GM19468 (cell line): ENCODE data around the gene TRIM29.
"Not testable (repeated sequence)": the region's sequence is repeated elsewhere in the genome, so short reads cannot be mapped to it uniquely, and the experiment has no call there.

ENCODE experiments used
- ATAC-seq: cut with Tn5 transposase; IDR thresholded peaks from one replicate; pipeline ENCODE4 v1.9.1; 2021; ENCODE audit warnings: mild to moderate bottlenecking, moderate library complexity, moderate number of reproducible peaks; ENCODE audit not compliant: unreplicated experiment; ENCODE audit errors: extremely low read depth

Gene TRIM29

GRCh38 chr11:120137611-120138521, at the start of gene TRIM29:
TSS of gene TRIM29 (minus strand) at chr11:120138113. CDS start at chr11:120138031, 82 bp downstream.
- ATAC-seq, result no peak

GRCh38 chr11:120186774-120187591, 49.1 kb upstream of the TRIM29 start:
- ATAC-seq, result no peak

DNA sequence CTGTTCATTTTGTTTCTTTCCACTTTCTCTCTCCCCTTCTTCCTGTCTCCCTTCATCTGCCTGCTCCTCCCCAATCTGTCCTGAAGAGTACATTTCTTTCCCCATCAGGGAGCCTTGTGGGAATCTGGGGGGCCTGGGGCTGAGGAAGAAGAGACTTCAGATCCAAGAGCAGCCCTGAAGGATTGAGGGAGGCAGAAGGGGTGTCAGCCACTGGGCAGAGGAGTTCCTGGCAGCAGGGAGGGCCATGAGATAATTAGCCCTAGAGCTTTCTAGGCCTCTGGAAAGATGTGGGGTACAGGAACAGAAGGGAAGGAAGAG, 48.5 kb upstream of the TRIM29 start:
- ATAC-seq, result no peak

DNA sequence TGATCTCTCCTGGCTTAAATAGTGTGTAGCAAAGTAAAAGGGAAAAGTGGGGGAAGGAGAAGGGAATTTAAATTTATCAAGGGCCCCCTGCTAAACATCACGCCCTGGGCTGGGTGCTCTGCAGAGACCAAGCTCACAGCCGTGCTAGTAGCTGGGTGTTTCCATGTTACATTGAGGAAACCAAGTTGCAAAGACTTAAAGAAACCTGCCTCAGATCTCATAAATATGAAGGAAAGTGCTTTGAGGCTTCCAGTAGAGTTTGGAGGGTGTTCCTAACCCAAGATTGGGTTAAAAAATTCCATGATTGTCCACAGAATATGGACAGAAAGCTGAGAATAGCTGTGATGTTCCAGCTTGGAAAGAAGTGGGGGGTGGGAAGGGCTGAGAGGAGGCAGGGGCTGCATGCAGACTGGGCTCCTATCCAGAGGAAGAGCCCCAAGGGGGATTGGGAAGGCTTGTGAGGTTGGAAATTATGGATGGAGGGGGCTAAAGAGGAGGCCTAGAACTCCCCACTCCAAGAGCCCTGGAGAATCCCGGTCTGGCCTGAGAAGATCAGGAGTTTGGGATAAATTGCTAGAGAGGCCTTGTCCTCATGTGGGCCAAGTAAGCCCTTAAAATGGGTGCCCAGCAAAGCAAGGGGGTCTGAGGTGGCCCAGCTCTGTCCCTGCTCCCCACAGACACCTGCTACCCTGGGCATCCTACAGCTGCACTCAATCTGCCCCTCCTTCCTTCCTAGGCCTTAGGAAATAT, 48.0 kb upstream of the TRIM29 start:
- no peak for ATAC-seq

DNA sequence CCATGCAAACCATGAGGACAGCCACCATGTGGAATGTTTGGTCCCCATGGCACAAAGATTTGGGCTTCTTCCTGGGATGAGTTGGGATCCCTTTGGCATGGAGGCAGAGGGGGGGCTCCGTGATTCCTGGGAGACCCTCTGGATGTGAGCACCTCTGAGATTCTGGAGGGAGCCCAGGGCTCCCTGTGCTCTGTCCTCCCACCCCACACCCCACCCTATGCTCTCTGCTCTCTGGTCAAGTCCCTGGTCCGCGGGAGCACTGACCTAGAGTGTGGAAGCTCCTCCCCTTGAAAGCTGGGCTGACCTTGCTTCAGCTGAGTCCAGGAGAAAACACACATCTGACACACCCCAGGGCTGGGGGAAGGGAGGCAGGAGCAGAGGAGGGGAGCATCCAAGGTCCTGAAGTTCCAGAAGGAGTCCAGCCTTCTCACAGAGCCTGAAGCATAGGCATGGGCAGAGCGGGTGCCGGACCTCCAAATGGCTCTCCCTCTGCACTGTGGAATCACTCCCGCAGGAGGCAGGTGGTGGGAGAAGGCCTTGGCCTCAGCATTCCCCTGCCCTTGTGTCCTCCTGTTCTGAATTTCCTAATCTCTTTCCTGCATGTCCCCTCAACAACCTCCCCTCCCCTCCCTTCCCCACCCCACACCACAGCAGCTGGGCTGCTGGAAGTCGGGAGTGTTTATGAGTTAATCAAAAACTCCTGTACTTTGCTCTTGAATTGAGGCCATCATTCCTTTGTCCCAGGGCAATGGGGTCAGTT, 47.2 kb upstream of the TRIM29 start:
- ATAC-seq, result no peak

GRCh38 chr11:120184371-120184945, 46.5 kb upstream of the TRIM29 start:
- no peak for ATAC-seq

GRCh38 chr11:120183701-120184141, 45.8 kb upstream of the TRIM29 start:
- no peak for ATAC-seq

GRCh38 chr11:120182790-120183491, 45.0 kb upstream of the TRIM29 start:
- no peak for ATAC-seq

DNA sequence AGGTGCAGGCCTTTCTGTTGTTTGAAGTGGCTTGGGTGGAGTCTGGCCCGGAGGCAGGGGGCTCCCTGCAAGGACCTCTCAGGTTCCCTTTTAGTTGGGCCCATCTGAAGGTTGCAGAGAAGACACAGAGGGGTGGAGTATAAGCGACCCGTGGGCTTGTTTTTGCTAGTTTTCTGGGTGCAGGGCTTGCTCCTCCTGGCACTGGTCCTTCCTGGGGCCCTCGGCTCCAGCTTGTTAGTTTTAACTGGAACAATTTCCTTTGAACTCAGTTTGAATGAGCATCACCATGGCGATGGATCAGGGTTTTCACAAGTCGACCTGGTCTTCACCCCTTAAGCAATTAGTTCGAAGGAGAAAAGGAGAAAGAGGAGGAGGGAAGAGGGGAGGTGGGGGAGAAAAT, 44.5 kb upstream of the TRIM29 start:
- ATAC-seq, result no peak

DNA sequence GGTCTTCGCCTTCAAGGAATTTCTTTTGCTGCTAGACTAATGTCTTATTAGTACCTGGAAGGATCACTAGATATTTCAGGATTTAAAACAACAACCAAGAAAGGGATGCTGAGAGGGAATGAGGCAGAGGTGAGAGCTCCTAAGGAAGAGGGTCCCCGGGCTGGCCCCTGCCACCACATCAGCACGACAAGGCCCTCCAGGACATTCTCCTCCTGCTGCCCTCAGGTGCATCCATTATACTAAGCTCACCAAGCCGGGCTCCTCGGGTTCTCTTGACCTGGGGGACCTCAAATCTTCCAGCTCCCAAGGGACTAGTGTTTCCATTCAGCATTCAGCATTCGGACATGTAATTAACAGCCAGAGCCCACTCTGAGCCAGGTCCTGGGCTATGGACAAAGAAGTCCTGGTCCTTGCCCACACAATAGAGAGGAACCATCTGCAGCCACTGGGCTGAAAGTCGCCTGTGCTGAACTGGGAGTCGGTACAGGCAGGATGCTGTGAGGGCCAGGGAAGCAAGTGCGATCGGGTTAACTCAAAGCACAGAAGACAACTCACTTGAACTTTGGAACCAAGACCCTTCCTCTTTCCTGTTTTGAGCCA, 43.6 kb upstream of the TRIM29 start:
- ATAC-seq, result no peak

- no peak for ATAC-seq
Observed at GRCh38 chr11:120180551-120181232, 42.8 kb upstream of the TRIM29 start.

DNA sequence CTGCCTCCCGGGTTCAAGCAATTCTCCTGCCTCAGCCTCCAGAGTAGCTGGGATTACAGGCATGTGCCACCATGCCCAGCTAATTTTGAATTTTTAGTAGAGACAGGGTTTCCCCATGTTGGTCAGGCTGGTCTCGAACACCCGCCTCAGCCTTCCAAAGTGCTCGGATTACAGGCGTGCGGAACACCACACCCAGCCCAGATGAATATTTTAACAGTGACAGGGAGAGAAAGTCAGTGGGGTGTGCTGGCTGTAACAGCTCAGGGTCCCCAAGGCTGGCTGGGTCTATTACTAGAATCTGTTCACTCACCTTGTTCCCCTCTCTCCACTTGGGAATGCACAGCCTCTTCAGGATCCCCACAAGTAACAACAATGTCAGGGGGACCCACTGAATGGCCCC, 42.1 kb upstream of the TRIM29 start:
- not testable (repeated sequence) for ATAC-seq

GRCh38 chr11:120179057-120179672, 41.3 kb upstream of the TRIM29 start:
- ATAC-seq, result no peak

GRCh38 chr11:120178561-120179056, 40.7 kb upstream of the TRIM29 start:
- no peak for ATAC-seq

- no peak for ATAC-seq
Observed at GRCh38 chr11:120174866-120175265, 37.0 kb upstream of the TRIM29 start.

GRCh38 chr11:120173807-120174206, 35.9 kb upstream of the TRIM29 start:
- no peak for ATAC-seq

DNA sequence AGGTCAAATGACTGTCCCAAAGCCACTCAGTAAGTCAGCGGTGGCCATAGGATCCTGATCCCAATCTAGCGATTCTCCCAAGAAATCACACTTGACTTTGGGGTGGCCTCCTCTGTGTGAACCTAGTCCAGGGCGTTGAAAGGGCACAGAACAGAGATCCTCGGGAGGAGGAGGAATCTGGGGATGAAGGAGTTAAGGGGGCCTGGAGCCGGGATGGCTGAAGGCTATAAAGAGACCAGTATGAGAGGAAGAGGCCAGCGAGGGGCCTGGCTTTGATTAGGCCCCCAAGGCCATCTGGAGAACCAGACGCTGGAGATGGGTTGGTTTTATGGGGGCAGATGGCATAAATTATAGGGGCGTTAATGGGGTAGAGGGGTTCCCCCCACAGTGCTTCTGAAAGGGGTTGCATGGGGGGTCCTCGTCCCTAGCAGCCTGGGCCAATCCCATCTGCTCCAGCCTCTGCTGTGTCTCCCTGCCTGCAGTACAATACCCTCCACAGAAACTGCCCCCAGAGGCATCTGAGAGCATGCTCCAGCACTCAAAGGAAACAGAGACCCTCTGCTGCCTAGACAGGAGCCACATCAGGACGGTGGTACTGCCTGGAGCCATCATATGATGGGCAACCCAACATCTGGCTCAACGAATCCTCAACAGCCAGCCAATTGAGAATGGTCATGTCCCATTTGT, 35.2 kb upstream of the TRIM29 start:
- no peak for ATAC-seq
